HAP-1 (cell line): ENCODE data around the gene SLC25A11.

Experiments used
- DNase-seq, 2 experiments: peaks; one replicate each; pipeline ENCODE4 v3.0.0-alpha.2; 2016 to 2020; ENCODE audit warnings: low spot score in 2 of 2
- H3K27me3 ChIP-seq: fragments of 250-450 bp; sonication (Bioruptor Pico); 2 replicates; pipeline ENCODE4 v1.5.1; 2020; ENCODE audit warnings: low read depth, mild to moderate bottlenecking, moderate library complexity
- H3K36me3 ChIP-seq: fragments of 250-450 bp; sonication (Bioruptor Pico); replicated peaks from 2 replicates; pipeline ENCODE4 v1.5.1; 2020; ENCODE audit warnings: mild to moderate bottlenecking
- H3K4me1 ChIP-seq: fragments of 250-450 bp; sonication (Bioruptor Pico); 2 replicates; pipeline ENCODE4 v1.5.1; 2020; ENCODE audit warnings: mild to moderate bottlenecking
- H3K4me3 ChIP-seq: fragments of 250-450 bp; sonication (Bioruptor Pico); 2 replicates; pipeline ENCODE4 v1.5.1; 2020; ENCODE audit warnings: mild to moderate bottlenecking, moderate library complexity
- H3K9me3 ChIP-seq: fragments of 250-450 bp; sonication (Bioruptor Pico); 2 replicates; pipeline ENCODE4 v1.5.1; 2020; ENCODE audit warnings: mild to moderate bottlenecking, moderate library complexity
- in situ Hi-C: fragments of 300-500 bp; cut with MboI; formaldehyde crosslinking; loops from 3 replicates; pipeline ENCODE4 v1.14.3; 2020; ENCODE audit warnings: low sequenced_read_pairs, inconsistent platforms, mixed read lengths

SLC25A11 gene

GRCh38 chr17:4953451-4953961 lies 13.7 kb upstream of the SLC25A11 start:
- H3K27me3 ChIP-seq: no peaks in the 10 kb centered on the region
- peaks cover 18% of the 10 kb centered on the region for H3K4me1 ChIP-seq
- no peaks in the 10 kb centered on the region; the same call in 1 of the 2 replicates for H3K36me3 ChIP-seq
- DNase-seq: no peak
- H3K9me3 ChIP-seq: no peaks in the 10 kb centered on the region
- H3K4me3 ChIP-seq: no peak overlapping the region
- in situ Hi-C loops: no loop called here

GRCh38 chr17:4951486-4951885 lies 11.6 kb upstream of the SLC25A11 start:
- H3K36me3 ChIP-seq: peaks cover 15% of the 10 kb centered on the region
- no peaks in the 10 kb centered on the region for H3K9me3 ChIP-seq
- DNase-seq: no peak
- peaks cover 18% of the 10 kb centered on the region for H3K4me1 ChIP-seq
- no peaks in the 10 kb centered on the region for H3K27me3 ChIP-seq
- in situ Hi-C loops: no loop called here
- H3K4me3 ChIP-seq: no peak overlapping the region

GRCh38 chr17:4950746-4951204 lies 10.9 kb upstream of the SLC25A11 start, which contains the start of gene ENO3:
Gene ENO3, plus strand, starts transcription at chr17:4951119. Its CDS starts 711 bp downstream, at chr17:4951830.
- no peaks in the 10 kb centered on the region for H3K9me3 ChIP-seq
- DNase-seq: peak in 1 of 2 experiments; percentile 63
- in situ Hi-C loops: no loop called here
- H3K4me1 ChIP-seq: peaks cover 18% of the 10 kb centered on the region
- peak within 1 kb of the TSS; percentile 98 for H3K4me3 ChIP-seq
- H3K27me3 ChIP-seq: no peaks in the 10 kb centered on the region
- H3K36me3 ChIP-seq: peaks cover 22% of the 10 kb centered on the region

GRCh38 chr17:4950075-4950745 lies 10.4 kb upstream of the SLC25A11 start:
- Histone ChIP-seq H3K4me1 (peaks cover 18% of the 10 kb centered on the region), H3K36me3 (peaks cover 28% of the 10 kb centered on the region), H3K4me3 (peak overlapping the region; percentile 98), H3K27me3 (no peaks in the 10 kb centered on the region), H3K9me3 (no peaks in the 10 kb centered on the region)
- in situ Hi-C loops: no loop called here
- DNase-seq: peak in 1 of 2 experiments; percentile 68

GRCh38 chr17:4949321-4950074 lies 9.7 kb upstream of the SLC25A11 start:
- H3K27me3 ChIP-seq: no peaks in the 10 kb centered on the region
- H3K9me3 ChIP-seq: no peaks in the 10 kb centered on the region
- H3K4me3 ChIP-seq: peak overlapping the region; percentile 98
- in situ Hi-C loops: no loop called here
- DNase-seq: peak; percentile 50 to 90
- peaks cover 35% of the 10 kb centered on the region for H3K36me3 ChIP-seq
- peaks cover 18% of the 10 kb centered on the region for H3K4me1 ChIP-seq

GRCh38 chr17:4948931-4949320 lies 9.1 kb upstream of the SLC25A11 start:
- Histone ChIP-seq H3K9me3 (no peaks in the 10 kb centered on the region), H3K4me1 (peaks cover 18% of the 10 kb centered on the region), H3K27me3 (no peaks in the 10 kb centered on the region), H3K36me3 (peaks cover 41% of the 10 kb centered on the region), H3K4me3 (peak overlapping the region; percentile 98)
- in situ Hi-C loops: no loop called here
- DNase-seq: peak; percentile 85 to 89

GRCh38 chr17:4948166-4948930 lies 8.5 kb upstream of the SLC25A11 start, which contains the start of gene PFN1:
Gene PFN1, minus strand, starts transcription at chr17:4948530. Its CDS starts 136 bp downstream, at chr17:4948394.
- in situ Hi-C loops: no loop called here
- H3K9me3 ChIP-seq: no peaks in the 10 kb centered on the region
- DNase-seq: peak; percentile 89 to 95
- peaks cover 18% of the 10 kb centered on the region for H3K4me1 ChIP-seq
- no peaks in the 10 kb centered on the region for H3K27me3 ChIP-seq
- H3K4me3 ChIP-seq: peak within 1 kb of the TSS; percentile 98
- H3K36me3 ChIP-seq: peaks cover 47% of the 10 kb centered on the region

GRCh38 chr17:4947411-4948165 lies 7.7 kb upstream of the SLC25A11 start:
- H3K36me3 ChIP-seq: peaks cover 54% of the 10 kb centered on the region
- H3K4me3 ChIP-seq: peak overlapping the region; percentile 98
- no peaks in the 10 kb centered on the region for H3K9me3 ChIP-seq
- in situ Hi-C loops: no loop called here
- H3K4me1 ChIP-seq: peaks cover 18% of the 10 kb centered on the region
- H3K27me3 ChIP-seq: no peaks in the 10 kb centered on the region
- peak; percentile 46 to 74 for DNase-seq

- peaks cover 57% of the 10 kb centered on the region for H3K36me3 ChIP-seq
- H3K27me3 ChIP-seq: no peaks in the 10 kb centered on the region
Observed at GRCh38 chr17:4947010-4947410, 7.2 kb upstream of the SLC25A11 start.

GRCh38 chr17:4946312-4946976 lies 6.6 kb upstream of the SLC25A11 start:
- Histone ChIP-seq H3K4me3 (peak overlapping the region; percentile 98), H3K27me3 (no peaks in the 10 kb centered on the region), H3K9me3 (no peaks in the 10 kb centered on the region), H3K36me3 (peaks cover 63% of the 10 kb centered on the region), H3K4me1 (peaks cover 23% of the 10 kb centered on the region)
- in situ Hi-C loops: no loop called here
- DNase-seq: no peak

More at GRCh38 chr17:4947010-4947410, 7.2 kb upstream of the SLC25A11 start:
- Histone ChIP-seq H3K4me1 (peaks cover 18% of the 10 kb centered on the region), H3K9me3 (no peaks in the 10 kb centered on the region), H3K4me3 (peak overlapping the region; percentile 98)
- in situ Hi-C loops: no loop called here
- DNase-seq: no peak

- in situ Hi-C loops: no loop called here
- no peaks in the 10 kb centered on the region for H3K9me3 ChIP-seq
- DNase-seq: no peak
- peaks cover 63% of the 10 kb centered on the region for H3K36me3 ChIP-seq
- H3K4me1 ChIP-seq: peaks cover 19% of the 10 kb centered on the region
- H3K4me3 ChIP-seq: peak overlapping the region; percentile 98
- H3K27me3 ChIP-seq: no peaks in the 10 kb centered on the region
Observed at GRCh38 chr17:4945944-4946280, 6.1 kb upstream of the SLC25A11 start.

GRCh38 chr17:4945176-4945943 lies 5.5 kb upstream of the SLC25A11 start:
- in situ Hi-C loops: no loop called here
- DNase-seq: peak in 1 of 2 experiments; percentile 60
- H3K9me3 ChIP-seq: no peaks in the 10 kb centered on the region
- H3K27me3 ChIP-seq: no peaks in the 10 kb centered on the region
- peaks cover 14% of the 10 kb centered on the region for H3K4me1 ChIP-seq
- no peak overlapping the region for H3K4me3 ChIP-seq
- peaks cover 63% of the 10 kb centered on the region for H3K36me3 ChIP-seq
